DND-41 (cell line): ENCODE results near the gene IQCE.

Experiments
- EZH2 ChIP-seq: IDR thresholded peaks from 3 replicates; pipeline ENCODE4 v1.6.1; 2012; ENCODE audit warnings: borderline replicate concordance, low read depth, mild to moderate bottlenecking, moderate library complexity, low read length, inconsistent platforms; ENCODE audit not compliant: severe bottlenecking
- TF ChIP-seq, protein P1 (sequence below): IDR thresholded peaks from 2 replicates; pipeline ENCODE4 v1.5.1; 2012; ENCODE audit warnings: borderline replicate concordance, low read length, moderate library complexity, mild to moderate bottlenecking; ENCODE audit not compliant: poor library complexity, severe bottlenecking; ENCODE audit errors: extremely low read depth

DNA sequence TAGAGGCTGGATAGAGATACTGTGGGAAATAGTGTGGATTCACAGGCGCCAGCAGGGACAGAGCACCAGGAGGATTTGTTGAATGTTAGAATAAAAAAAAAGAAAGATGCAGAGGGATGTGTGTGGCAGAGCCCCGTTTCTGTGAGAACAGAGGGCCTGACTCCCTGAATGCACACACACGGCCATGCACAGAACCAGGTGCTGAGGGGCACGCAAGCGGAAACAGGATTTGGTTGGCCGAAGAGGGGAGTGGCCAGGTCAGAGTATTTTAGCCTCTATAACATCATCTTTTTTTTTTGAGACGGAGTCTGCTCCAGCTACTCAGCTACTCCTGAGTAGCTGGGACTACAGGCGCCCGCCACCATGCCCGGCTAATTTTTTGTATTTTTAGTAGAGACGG is 21.9 kb downstream of the IQCE start:
- TF ChIP-seq, protein P1, sequence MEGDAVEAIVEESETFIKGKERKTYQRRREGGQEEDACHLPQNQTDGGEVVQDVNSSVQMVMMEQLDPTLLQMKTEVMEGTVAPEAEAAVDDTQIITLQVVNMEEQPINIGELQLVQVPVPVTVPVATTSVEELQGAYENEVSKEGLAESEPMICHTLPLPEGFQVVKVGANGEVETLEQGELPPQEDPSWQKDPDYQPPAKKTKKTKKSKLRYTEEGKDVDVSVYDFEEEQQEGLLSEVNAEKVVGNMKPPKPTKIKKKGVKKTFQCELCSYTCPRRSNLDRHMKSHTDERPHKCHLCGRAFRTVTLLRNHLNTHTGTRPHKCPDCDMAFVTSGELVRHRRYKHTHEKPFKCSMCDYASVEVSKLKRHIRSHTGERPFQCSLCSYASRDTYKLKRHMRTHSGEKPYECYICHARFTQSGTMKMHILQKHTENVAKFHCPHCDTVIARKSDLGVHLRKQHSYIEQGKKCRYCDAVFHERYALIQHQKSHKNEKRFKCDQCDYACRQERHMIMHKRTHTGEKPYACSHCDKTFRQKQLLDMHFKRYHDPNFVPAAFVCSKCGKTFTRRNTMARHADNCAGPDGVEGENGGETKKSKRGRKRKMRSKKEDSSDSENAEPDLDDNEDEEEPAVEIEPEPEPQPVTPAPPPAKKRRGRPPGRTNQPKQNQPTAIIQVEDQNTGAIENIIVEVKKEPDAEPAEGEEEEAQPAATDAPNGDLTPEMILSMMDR = no peak
- no peak for TF ChIP-seq EZH2
